OCI-LY1 (cell line): ENCODE measurements around the gene TXNDC17.

Source experiments
- H2AFZ ChIP-seq: fragments of 200-600 bp; sonication (generic), shearing (Covaris generic); 2 replicates; pipeline ENCODE4 v1.6.0; 2014; ENCODE audit warnings: antibody characterized with exemption, mild to moderate bottlenecking, low read length
- H3F3A ChIP-seq: fragments of 200-600 bp; sonication (generic), shearing (Covaris generic); 2 replicates; pipeline ENCODE4 v1.6.0; 2014; ENCODE audit warnings: mild to moderate bottlenecking, antibody characterized with exemption, low read length, moderate library complexity; ENCODE audit not compliant: insufficient read depth
- H3K27ac ChIP-seq: fragments of 200-600 bp; sonication (generic); 2 replicates; pipeline ENCODE4 v1.5.1; 2014; ENCODE audit warnings: low read length, mixed run types, mild to moderate bottlenecking, low read depth; ENCODE audit not compliant: poor library complexity, severe bottlenecking
- H3K27me3 ChIP-seq: fragments of 200-600 bp; sonication (generic); 2 replicates; pipeline ENCODE4 v1.6.0; 2014; ENCODE audit warnings: antibody characterized with exemption, mild to moderate bottlenecking, low read length, moderate library complexity; ENCODE audit not compliant: insufficient read depth
- H3K36me3 ChIP-seq: fragments of 200-600 bp; sonication (generic); 2 replicates; pipeline ENCODE4 v1.6.1; 2014; ENCODE audit warnings: mild to moderate bottlenecking, antibody characterized with exemption, low read length, moderate library complexity, mixed read lengths; ENCODE audit not compliant: insufficient read depth
- H3K4me1 ChIP-seq: fragments of 200-600 bp; sonication (generic); 2 replicates; pipeline ENCODE4 v1.5.1; 2014; ENCODE audit warnings: mild to moderate bottlenecking, low read length, moderate library complexity; ENCODE audit not compliant: insufficient read depth, severe bottlenecking
- H3K4me2 ChIP-seq: fragments of 200-600 bp; sonication (generic), shearing (Covaris generic); 2 replicates; pipeline ENCODE4 v1.6.1; 2014; ENCODE audit warnings: low read length
- H3K4me3 ChIP-seq: fragments of 200-600 bp; sonication (generic); 2 replicates; pipeline ENCODE4 v1.5.1; 2014; ENCODE audit warnings: low read length, low read depth, mild to moderate bottlenecking, mixed read lengths; ENCODE audit not compliant: poor library complexity, severe bottlenecking
- H3K79me2 ChIP-seq: fragments of 200-600 bp; shearing (Covaris generic); 2 replicates; pipeline ENCODE4 v1.6.1; 2016; ENCODE audit warnings: mixed run types, low read length, mixed read lengths; ENCODE audit not compliant: insufficient read depth
- H3K9ac ChIP-seq: fragments of 200-600 bp; sonication (generic), shearing (Covaris generic); 2 replicates; pipeline ENCODE4 v1.6.1; 2014; ENCODE audit warnings: mild to moderate bottlenecking, low read length, mixed read lengths
- H3K9me2 ChIP-seq: fragments of 200-600 bp; sonication (generic), shearing (Covaris generic); 2 replicates; pipeline ENCODE4 v1.6.1; 2014; ENCODE audit warnings: low read depth, mild to moderate bottlenecking, low read length, mixed read lengths
- H3K9me3 ChIP-seq: fragments of 200-600 bp; shearing (Covaris generic); 2 replicates; pipeline ENCODE4 v1.6.1; 2014; ENCODE audit warnings: low read length, mixed read lengths
- H4K20me1 ChIP-seq: fragments of 200-600 bp; sonication (generic), shearing (Covaris generic); 2 replicates; pipeline ENCODE4 v1.6.0; 2016; ENCODE audit warnings: mild to moderate bottlenecking, low read length; ENCODE audit not compliant: insufficient read depth
- CTCF ChIP-seq: fragments of 200-600 bp; sonication (generic), shearing (Covaris generic); IDR thresholded peaks from 2 replicates; pipeline ENCODE4 v1.5.1; 2017; ENCODE audit warnings: mild to moderate bottlenecking, antibody characterized with exemption, low read length, moderate library complexity, mixed read lengths
- EZH2 ChIP-seq: fragments of 200-600 bp; sonication (generic), shearing (Covaris generic); IDR thresholded peaks from 2 replicates; pipeline ENCODE4 v1.8.0; 2017; ENCODE audit warnings: borderline replicate concordance, mixed run types, mild to moderate bottlenecking, antibody characterized with exemption, low read length, moderate library complexity, mixed read lengths

The TXNDC17 gene

GRCh38 chr17:6597727-6598126 is 43.1 kb upstream of the TXNDC17 start:
- no peaks in the 10 kb centered on the region for H3K9me3 ChIP-seq
- no peak overlapping the region for H2AFZ ChIP-seq
- H3K4me1 ChIP-seq, result peaks cover 14% of the 10 kb centered on the region
- H3K9ac ChIP-seq, result no peak overlapping the region
- no peaks in the 10 kb centered on the region for H3F3A ChIP-seq
- H3K27me3 ChIP-seq, result no peaks in the 10 kb centered on the region
- no peak overlapping the region for H3K4me2 ChIP-seq
- H4K20me1 ChIP-seq, result no peaks in the 10 kb centered on the region
- no peaks in the 10 kb centered on the region for H3K9me2 ChIP-seq
- H3K4me3 ChIP-seq, result no peak overlapping the region
- no peaks in the 10 kb centered on the region for H3K79me2 ChIP-seq
- TF ChIP-seq EZH2, result no peak
- TF ChIP-seq CTCF, result no peak
- peaks cover 85% of the 10 kb centered on the region for H3K36me3 ChIP-seq
- no peak overlapping the region for H3K27ac ChIP-seq

- Histone ChIP-seq H4K20me1 (no peaks in the 10 kb centered on the region), H3K9me3 (no peaks in the 10 kb centered on the region), H3F3A (no peaks in the 10 kb centered on the region), H3K4me2 (no peak overlapping the region), H3K9me2 (no peaks in the 10 kb centered on the region), H3K4me3 (no peak overlapping the region), H2AFZ (no peak overlapping the region), H3K27me3 (no peaks in the 10 kb centered on the region), H3K36me3 (peaks cover 82% of the 10 kb centered on the region), H3K9ac (no peak overlapping the region), H3K27ac (peak overlapping the region; percentile 3), H3K4me1 (peaks cover 14% of the 10 kb centered on the region), H3K79me2 (no peaks in the 10 kb centered on the region)
- TF ChIP-seq EZH2 (no peak), CTCF (no peak)
These were observed 41.5 kb upstream of the TXNDC17 start for GRCh38 chr17:6599364-6599763.

- H2AFZ ChIP-seq, result no peak overlapping the region
- H3K36me3 ChIP-seq, result peaks cover 77% of the 10 kb centered on the region; the same call in 1 of the 2 replicates
- H3F3A ChIP-seq, result no peaks in the 10 kb centered on the region
- H3K79me2 ChIP-seq, result no peaks in the 10 kb centered on the region
- H3K4me1 ChIP-seq, result peaks cover 14% of the 10 kb centered on the region
- no peaks in the 10 kb centered on the region for H3K27me3 ChIP-seq
- no peaks in the 10 kb centered on the region for H3K9me2 ChIP-seq
- no peak overlapping the region for H3K9ac ChIP-seq
- TF ChIP-seq CTCF (no peak), EZH2 (no peak)
- no peak overlapping the region for H3K4me2 ChIP-seq
- no peak overlapping the region for H3K27ac ChIP-seq
- no peaks in the 10 kb centered on the region for H3K9me3 ChIP-seq
- H4K20me1 ChIP-seq, result no peaks in the 10 kb centered on the region
- H3K4me3 ChIP-seq, result no peak overlapping the region
These were observed 38.7 kb upstream of the TXNDC17 start for GRCh38 chr17:6602141-6602540.
